Measurements from ENCODE around the gene STARD3.
A peak's percentile ranks its signal among the peaks of the same experiment; 100 is the strongest.
"Not testable (repeated sequence)": the region's sequence is repeated elsewhere in the genome, so short reads cannot be mapped to it uniquely, and the experiment has no call there.

The STARD3 gene

GRCh38 chr17:39694593-39694992 lies 57.6 kb downstream of the STARD3 start:
- no peak for DNase-seq (ENCODE audit: low read depth)
- H3K4me3 ChIP-seq (ENCODE audit: low read depth, low read length) = no peak overlapping the region
- no peak for TF ChIP-seq CTCF (IDR thresholded peaks at IDR 0.05; ENCODE audit: control insufficient read depth, extremely low read depth, insufficient read depth)

GRCh38 chr17:39695089-39695474 lies 58.1 kb downstream of the STARD3 start:
- TF ChIP-seq CTCF (IDR thresholded peaks at IDR 0.05; ENCODE audit: control insufficient read depth, extremely low read depth, insufficient read depth) = no peak

GRCh38 chr17:39696731-39697130 lies 59.8 kb downstream of the STARD3 start:
- no peak overlapping the region for H3K4me3 ChIP-seq (ENCODE audit: low read depth, low read length)
- DNase-seq (ENCODE audit: low read depth) = no peak
- TF ChIP-seq CTCF (IDR thresholded peaks at IDR 0.05; ENCODE audit: control insufficient read depth, extremely low read depth, insufficient read depth) = no peak

More at GRCh38 chr17:39695089-39695474, 58.1 kb downstream of the STARD3 start:
- no peak for DNase-seq (ENCODE audit: low read depth)
- no peak overlapping the region for H3K4me3 ChIP-seq (ENCODE audit: low read depth, low read length)

GRCh38 chr17:39697961-39698360 lies 61.0 kb downstream of the STARD3 start:
- no peak for TF ChIP-seq CTCF (IDR thresholded peaks at IDR 0.05; ENCODE audit: control insufficient read depth, extremely low read depth, insufficient read depth)
- H3K4me3 ChIP-seq (ENCODE audit: low read depth, low read length) = no peak overlapping the region
- no peak for DNase-seq (ENCODE audit: low read depth)

- peak overlapping the region; percentile 90 for H3K4me3 ChIP-seq (ENCODE audit: low read depth, low read length)
Observed at GRCh38 chr17:39699157-39699817, 62.3 kb downstream of the STARD3 start.

GRCh38 chr17:39699818-39700147 lies 62.8 kb downstream of the STARD3 start, which contains the start of gene ERBB2:
Gene ERBB2 (plus strand): TSS chr17:39700064. CDS start chr17:39700239, 175 bp downstream.
- peak; percentile 68 for DNase-seq (ENCODE audit: low read depth)
- TF ChIP-seq CTCF (IDR thresholded peaks at IDR 0.05; ENCODE audit: control insufficient read depth, extremely low read depth, insufficient read depth) = no peak
- H3K4me3 ChIP-seq (ENCODE audit: low read depth, low read length) = peak within 1 kb of the TSS; percentile 90

More at GRCh38 chr17:39699157-39699817, 62.3 kb downstream of the STARD3 start:
- not testable (repeated sequence) for DNase-seq (ENCODE audit: low read depth)

- TF ChIP-seq CTCF (IDR thresholded peaks at IDR 0.05; ENCODE audit: control insufficient read depth, extremely low read depth, insufficient read depth) = no peak
- DNase-seq (ENCODE audit: low read depth) = no peak
- peak overlapping the region; percentile 90 for H3K4me3 ChIP-seq (ENCODE audit: low read depth, low read length)
Observed at GRCh38 chr17:39700148-39700987, 63.4 kb downstream of the STARD3 start.
